Right renal cortex interstitium (tissue), 3 donors: ENCODE data around the gene C20orf144. TPM values are rescaled to one million over a fixed set of nuclear protein-coding genes. Genes with fewer than 3 reads are reported as not detected.

Experiments
- DNase-seq, 3 donors: peaks; one replicate each; pipeline ENCODE4 v3.0.0-alpha.2; 2013; ENCODE audit warnings: low read depth in 3 of 3, low spot score in 2 of 3
- polyA plus RNA-seq, 3 donors: library from polyadenylated mRNA; unstranded; fragments of 120-200 nt; gene quantifications; one replicate each; pipeline ENCODE4 v1.2.1, GENCODE V29; 2013; ENCODE audit not compliant: insufficient read length in 3 of 3

Gene C20orf144
- polyA plus RNA-seq, 3 donors = 0.16 to 0.21 (median 0.19) TPM

DNA sequence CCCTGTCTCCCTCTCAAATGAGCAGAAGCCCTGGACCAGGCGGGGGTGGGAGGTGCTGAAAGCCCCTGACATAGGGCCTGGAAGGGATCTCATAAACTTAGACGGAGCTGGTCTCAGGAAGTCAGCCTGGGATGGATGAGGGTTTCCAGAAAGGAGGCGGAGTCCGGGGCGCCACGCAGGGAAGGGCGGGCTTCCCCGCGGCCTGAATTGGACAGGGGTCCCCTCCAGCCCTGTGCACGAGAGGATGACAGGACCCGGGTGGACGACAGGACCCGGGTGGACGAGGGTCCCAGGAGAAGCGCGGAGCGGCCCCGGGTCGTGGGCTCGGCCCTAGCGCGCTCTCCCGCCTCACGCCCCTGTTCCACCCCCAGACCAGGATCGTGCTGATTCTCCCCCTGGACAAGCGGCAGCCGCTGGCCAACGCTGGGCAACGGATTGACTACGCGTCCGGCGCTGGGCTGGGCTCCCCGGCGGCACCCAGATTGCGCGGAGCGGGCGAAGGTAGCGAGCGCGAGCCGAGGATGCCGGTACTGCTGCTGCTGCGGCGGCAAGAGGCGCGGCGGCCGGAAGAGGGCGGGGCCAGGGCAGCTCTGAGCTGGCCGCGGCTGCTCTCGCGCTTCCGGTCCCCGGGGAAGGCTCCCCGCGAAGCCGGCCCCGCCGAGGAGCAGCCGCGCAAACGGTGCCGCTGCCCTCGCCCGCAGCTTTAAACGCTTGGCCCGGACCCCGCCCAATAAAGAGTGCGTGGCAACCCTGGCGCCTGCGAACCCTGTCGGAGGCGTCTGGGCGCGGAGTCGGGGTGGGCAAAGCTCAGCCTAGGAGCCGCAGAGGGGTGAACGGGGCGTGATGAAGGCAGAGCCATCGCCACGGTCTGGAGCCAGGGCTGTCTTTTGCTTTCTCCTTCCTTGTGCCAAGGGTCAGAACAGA lies 1.3 kb downstream of the C20orf144 start:
- no peak for DNase-seq

DNA sequence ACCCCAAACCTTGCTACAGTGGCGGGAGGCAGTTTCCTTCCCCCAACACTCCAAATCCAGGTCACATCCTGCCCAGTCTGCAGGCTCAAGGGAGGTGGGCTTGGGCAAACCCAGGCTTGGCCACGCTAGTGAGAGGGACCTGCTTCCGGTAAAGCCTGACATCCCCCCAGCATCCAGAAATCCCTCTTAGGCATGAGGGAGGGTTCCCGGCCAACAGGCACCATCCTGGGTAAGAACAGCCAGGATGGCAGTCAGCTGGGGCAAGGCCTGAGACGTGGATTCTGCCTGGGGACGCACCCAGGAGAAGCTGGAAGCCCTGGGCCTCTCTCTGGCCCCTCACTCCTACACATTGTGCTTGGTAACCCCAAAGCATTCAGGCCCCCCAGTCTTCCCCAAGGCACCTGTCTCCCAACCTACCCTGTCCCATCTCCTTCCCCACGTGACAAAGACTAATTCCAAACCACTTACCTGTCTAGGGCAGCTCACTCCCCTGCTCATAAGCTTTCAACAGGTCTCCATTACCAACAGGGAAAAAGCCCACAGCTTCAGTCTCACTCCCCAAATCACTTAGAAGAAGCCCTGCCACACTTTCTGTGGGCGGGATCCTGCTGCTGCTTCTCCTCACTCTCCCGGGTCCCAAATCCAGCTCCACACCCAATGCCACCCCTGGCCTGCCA lies 2.1 kb downstream of the C20orf144 start:
- DNase-seq = no peak

DNA sequence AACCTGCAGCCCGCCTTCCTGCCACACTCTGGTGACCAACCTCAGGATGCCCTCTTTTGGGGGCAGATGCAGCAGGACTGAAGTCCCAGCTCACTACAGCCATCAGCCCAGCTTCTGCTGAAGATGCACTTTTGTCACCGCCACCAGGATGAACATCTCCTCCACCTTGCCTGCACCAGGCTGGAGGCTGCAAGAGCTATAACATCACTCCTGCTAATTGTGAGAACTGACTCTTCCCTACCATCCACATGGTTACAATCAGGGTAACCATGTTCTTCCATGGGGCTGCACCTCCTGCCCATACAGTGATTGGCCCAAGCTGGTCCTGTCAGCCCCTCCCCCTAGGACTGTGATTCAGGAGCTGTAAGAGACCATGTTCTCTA lies 2.6 kb downstream of the C20orf144 start:
- no peak for DNase-seq

DNA sequence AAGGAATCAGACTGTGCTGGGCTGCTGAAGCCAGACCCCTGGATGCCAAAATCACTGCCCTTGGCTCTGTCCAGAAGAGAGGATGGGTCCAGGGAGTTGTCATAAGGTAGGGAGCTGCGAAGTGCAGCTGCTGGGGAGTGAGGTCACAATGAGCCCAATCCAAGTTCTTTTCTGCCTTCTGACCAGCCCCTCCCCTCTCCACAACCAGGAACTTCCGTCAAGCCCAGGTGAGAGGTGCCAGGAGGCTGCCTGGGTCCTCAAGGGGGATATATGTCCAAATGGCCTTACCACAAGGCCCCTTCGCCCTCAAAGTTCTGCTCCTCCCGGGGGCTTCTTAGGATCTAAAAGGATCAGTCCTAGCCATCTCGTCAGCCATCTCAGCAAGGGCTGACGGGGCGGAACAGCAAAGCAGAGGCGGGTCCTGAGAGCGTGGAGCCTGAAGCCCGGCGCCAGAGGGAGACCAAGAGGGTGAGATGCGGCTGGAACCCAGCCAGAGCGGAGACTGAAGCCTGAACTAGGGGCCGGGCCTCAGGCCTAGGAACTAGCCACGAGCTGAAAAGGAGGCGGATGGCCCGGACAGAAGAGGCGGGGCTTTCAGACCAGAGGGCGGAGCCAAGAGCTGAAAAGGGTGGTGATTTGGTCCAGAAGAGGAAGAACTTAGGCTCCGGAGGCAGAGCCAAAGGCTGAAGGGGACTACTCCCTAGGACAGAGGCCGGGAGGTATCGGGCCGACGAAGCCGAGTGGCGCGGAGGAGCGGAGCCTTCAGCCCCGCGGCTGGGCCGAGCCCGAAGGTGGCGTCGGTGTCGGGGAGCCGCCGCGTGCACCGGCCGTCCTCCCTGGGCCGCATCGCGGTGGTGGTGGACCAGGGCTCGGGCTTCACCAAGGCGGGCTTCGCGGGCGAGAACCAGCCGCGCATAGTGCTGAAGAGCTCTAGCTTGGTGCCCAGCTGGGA lies 4.4 kb downstream of the C20orf144 start, which contains the start of gene ACTL10:
TSS of gene ACTL10 (plus strand) at position 651 of the 952 bp plus-strand sequence. CDS start 555 bp downstream, outside the sequence.
- DNase-seq = peak; percentile 89 to 92 (median 91)

DNA sequence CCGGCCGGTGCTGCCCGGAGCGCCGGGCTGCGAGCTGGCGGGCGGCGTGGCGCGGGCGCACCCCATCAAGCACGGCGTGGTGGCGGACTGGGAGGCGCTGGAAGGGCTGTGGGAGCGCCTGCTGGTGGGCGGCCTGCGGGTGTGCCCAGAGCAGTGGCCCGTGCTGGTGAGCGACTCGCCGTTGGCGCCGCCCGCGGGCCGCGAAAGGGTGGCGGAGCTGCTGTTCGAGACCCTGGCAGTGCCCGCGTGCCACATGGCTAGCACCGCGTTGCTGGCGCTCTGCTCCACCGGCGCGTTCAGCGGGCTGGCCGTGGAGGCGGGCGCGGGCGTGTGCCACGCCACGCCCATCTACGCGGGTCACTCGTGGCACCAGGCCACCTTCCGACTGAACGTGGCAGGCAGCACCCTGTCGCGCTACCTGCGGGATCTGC lies 5.1 kb downstream of the C20orf144 start:
- DNase-seq = no peak

DNA sequence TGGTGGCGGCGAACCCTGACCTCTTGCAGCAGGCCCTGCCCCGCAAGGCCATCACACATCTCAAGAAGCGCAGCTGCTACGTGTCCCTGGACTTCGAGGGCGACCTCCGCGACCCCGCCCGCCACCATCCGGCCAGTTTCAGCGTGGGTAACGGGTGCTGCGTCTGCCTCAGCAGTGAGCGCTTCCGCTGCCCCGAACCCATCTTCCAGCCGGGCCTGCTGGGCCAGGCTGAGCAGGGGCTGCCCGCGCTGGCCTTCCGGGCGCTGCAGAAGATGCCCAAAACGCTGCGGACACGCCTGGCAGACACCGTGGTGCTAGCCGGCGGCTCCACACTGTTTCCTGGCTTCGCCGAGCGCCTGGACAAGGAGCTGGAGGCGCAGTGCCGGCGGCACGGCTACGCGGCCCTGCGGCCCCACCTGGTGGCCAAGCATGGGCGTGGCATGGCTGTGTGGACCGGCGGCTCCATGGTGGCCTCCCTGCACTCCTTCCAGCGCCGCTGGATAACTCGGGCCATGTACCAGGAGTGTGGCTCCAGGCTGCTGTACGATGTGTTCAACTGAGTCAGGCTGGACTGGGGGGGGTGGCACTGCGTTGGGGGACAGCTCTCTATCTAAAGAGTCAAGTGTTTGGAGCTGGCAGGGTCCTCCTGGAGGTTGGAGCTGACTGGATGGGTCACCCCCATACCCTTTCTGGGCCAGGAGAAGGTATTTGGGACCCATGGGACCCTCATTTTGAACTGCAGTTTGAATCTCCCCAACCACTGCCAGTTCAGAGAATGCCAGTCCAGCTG lies 5.7 kb downstream of the C20orf144 start:
- no peak for DNase-seq

DNA sequence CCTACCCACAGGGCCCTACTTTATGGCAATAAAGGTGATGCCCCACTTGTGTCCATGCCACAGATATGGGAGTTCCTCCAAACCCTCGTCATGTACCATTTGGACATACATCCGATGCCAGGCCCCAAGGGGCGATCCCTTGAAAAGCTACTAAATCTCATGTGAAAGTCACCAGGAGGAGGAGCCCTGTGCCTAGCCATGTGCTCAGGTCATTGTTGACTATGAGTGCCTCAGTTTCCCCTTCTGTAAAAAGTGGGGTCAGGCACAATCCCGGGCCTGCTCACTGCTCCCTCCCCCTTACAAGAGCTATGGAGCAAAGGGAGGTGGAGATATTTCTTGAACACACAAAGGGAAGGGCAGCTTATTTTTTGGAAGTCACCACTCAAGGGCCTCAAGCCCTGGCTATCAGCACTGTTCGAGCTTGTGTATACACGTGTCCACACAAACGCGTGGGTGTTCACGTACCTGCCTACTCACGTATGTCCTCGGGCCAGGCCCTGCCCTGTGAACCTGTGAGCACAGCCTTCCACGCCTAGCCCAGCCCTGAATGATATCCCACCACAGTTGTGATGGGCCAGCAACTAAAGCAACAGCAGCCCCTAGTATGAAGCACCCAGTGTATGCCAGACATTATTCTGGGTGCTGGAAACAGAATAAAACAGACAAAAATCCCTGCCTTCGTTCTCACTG lies 6.5 kb downstream of the C20orf144 start:
- DNase-seq = no peak

DNA sequence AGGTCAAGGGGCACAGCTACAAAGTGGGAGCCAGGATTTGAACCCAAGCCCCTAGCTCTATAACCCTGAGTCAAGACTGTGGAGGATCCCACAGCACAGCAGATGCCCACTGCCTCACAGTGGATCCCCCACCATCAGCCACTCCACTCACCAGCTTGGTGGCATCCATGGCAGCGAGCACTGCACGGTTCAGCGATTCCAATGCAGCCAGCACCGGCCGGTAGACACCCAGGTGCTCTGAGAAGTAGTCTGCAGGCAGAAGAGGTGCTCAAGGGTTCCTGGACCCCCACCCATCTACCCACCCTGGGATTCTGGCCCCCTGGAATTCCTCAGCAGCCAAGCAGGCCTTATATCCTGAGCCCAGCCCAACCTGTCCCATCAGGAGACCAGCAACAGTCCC lies 7.1 kb downstream of the C20orf144 start:
- no peak for DNase-seq

DNA sequence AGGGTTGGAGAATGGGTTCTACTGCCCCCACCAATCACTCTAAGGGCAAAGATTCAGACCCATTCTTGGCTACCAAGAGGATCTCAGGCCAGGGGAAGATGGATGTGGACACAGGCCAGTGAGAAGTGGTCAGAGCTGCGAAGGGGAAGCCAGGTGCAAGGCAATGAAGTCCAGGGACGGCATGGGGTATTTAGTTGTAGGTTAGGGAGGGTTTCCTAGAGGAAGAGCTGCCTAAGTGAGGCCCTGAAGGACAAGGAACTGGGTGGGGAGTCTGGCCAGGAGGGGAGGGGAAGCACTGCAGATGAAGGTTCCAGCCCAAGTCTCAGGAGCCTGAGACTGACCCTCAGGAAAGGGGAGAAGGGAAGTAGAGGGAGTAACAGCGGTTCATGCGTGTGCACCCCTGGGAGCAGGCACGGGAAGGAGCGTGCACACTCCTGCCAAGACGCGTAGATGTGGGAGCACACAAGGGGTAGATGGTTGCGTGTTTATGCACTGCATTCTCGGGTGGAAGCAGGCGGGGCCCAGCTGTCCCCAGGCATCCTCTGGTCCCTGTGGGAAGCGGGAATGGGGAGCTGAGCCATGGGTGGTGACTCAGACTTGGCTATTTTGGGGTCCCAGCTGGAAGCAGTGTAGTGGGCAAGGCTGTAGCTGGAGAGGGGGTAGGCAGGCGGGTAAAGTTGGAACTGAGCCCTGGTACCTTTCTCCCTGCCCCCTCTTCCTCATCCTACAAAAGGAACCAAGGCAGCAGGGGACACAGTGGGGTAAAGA lies 7.9 kb downstream of the C20orf144 start:
- DNase-seq = no peak

DNA sequence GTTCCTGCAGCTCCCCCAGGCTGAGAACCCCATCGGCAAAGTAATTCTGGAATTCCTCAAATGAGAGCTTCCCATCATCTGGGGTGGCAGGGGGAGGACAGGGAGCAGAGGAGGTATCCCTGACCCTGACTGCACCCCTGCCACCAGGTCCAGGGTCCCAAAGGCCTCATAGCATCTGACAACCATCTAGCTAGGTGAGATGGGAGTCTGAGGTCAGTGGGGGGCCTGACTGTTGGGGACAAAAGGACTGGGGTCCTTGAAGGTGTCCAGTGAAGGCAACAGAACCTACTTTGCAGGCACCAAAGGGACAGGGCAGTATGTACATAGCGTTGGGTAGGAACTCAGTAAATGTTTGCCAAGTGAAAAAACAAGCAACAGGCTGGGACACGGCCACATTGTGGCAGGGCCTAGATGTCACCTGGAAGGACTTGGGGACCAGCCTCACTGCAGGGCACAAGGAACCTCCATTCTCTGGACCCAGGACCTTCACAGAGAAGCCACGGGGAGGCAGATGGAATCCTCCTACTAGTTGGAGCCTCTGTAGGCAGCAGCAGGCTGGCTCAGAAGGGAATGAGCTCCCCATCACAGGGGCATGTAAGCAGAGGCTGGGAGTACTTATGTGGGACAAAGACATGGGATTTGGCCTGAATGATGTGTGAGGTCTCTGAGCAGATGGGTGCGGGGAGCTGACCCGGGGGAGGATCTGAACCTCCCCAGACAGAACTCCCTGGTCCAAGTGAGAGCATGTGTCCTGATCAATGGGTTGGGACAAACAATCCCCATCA lies 8.8 kb downstream of the C20orf144 start:
- DNase-seq = no peak

DNA sequence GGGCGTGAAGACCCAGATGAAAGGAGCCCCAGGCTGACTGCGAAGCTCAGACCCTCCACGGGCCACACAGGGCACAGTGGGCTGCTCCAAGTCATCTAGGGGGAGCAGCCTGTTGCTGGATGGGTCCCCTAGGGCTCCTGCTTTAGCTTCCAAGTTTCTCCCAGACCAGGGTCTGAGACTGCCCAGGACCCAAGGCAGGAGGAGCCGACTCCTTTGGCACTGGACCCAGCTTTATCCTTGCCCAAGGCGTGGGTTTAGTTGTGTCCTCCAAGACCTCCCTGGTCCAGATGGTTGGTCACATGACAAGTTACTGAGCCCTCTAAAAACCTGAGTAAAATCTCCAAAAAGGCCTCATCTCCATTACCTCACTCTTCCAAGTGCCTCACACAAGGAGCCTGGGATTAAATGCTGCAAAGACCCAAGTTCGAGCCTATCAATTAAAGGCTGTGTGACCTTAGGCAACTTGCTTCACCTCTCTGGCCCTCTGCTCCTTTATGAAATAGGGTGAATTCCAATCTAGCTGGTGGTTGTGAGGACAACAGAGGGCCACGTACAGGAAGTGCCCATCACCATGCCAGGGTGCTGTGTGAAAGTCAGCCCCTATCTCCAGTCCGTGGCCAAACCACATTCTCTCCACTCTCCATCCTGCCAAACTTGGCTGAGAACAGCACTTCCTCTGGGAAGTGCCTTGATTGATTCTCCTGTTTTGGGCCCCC lies 9.6 kb downstream of the C20orf144 start:
- no peak for DNase-seq

DNA sequence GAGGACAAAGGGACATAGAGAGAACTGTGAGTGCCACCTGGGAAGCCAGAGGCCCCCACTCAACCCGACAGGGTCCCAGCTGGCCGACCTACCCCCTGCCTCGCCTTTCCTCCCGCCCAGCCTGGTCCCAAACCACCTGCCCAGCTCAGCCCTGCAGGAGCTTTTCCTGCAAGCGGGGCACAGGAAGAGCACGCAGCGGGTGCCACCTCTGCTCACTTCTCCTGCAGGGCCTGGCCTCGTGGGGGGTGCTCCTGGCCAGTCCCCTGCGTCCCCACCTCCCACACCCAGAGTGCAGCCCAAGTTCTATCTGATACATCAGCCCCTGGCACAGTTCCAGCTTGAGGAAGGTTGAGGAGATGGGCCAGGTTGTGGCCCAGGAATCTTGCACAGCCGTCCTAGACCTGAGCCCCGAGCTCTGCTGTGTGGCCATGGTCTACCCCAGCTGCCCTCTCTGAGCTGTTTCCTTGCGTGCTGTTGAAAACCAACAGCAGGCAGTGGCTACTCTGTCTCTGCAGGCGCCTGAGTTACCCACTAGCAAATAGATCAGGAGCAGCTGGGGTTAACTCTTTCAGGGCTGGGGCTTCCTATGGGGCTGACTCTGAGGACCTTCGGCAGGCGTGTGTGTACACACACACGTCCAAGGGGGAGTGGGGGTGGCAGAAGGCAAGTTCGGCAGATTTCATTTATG lies 10.4 kb downstream of the C20orf144 start:
- no peak for DNase-seq

DNA sequence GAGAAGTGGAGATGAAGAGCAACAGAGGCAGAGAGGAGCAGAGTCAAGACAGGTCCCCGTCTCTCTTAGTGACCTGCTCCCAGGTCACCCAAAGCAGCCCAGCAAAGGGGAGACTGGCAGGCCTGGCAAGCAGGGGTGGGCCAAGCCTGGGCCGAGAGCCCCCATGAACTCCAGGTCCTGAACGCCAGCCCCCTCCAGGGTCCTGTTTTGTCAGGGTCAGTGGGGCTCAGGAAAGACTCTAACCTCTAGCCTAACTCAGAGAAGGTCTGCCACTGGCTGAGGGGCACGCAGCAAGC lies 10.9 kb downstream of the C20orf144 start:
- no peak for DNase-seq

DNA sequence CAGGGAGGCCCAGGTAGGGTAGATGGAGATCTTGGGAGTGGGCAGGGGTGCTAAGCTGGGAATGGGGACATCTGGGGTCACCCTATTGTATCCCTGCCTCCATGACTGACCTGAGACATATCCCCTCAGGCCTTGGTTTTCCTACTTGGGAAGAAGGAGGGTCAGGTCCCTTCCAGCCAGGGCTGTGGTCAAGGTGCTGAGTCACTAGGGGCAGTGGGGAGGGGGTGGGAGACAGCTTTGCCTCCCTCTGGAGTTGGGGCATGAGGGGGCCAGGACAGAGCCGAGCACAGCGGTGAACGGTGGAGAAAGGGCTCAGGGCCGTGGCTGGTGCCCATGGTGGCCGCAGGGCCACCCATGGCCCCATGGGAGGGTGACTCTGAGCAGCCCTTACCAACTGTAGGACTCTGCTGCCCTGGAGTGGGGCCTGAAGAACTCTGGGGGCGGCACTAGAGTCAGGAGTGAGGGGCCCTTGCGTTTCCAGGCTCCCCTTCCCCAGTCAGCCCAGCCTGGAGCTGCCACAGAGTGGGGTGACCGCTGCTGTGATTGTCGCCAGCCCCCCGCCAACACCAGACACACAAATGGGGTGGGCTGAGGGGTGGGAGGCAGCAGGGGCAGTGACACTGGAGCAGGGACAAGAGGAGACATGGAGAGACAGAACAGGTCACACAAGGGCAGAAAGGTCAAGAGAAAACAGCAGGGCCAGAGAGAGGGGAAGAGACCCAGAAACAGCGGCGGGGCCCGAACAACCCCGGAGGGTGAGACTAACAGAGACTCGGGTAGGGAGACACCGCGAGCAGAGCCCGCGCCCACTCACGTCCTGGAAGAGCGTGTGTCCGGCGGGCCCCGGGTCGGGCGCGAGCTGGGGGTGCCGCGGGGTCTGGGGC lies 11.5 kb downstream of the C20orf144 start:
- no peak for DNase-seq

DNA sequence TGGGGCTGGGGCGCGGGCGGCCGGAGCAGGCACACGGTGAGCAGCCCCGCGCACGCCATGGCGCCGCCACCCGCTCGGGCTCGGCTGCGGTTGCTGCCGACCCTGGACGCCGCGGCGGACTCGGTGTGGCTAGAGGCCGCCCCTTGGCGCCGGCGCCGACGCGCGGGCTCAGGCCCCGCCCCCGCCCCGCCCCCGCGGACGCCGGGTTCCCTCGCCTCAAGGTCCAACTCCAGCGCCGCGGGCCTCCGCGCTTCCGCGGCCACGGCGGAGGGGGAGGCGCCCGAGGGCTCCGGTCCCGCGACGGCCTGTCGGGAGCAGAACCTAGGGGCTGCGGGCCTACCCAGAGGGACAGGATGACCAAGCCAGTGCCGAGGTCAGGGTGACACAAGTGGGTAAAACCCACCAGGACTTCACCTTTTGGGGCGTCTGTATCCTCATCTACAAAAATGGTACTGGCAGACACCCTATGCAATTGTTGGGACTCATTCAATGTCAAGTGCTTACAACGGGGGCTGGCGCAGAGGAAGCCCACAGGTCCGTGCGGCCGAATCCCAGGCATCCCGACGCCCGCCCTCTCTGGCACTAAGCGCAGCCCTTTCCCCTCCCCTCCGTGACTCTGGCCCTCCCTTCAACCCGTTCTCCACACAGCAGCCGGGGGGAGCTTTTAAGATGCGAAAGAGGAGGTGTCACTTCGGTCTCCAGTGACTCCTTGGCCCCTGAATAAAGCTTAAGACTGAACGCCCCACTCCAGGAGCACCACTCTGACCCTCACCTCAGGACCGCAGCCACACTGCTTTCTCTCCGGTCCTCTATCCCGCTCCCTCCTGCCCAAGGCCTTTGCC lies 12.4 kb downstream of the C20orf144 start, which contains the start of gene NECAB3:
TSS of gene NECAB3 (minus strand) at position 135 of the 842 bp plus-strand sequence. CDS start at position 59, 76 bp downstream.
- no peak for DNase-seq
